GM19240 (cell line): ENCODE data around the gene TMEM53.
"Not testable (repeated sequence)": the region's sequence is repeated elsewhere in the genome, so short reads cannot be mapped to it uniquely, and the experiment has no call there.

Experiments
- DNase-seq: peaks from one replicate; pipeline ENCODE4 v3.0.0; 2011; ENCODE audit warnings: low spot score; ENCODE audit not compliant: insufficient read length

The TMEM53 gene

DNA sequence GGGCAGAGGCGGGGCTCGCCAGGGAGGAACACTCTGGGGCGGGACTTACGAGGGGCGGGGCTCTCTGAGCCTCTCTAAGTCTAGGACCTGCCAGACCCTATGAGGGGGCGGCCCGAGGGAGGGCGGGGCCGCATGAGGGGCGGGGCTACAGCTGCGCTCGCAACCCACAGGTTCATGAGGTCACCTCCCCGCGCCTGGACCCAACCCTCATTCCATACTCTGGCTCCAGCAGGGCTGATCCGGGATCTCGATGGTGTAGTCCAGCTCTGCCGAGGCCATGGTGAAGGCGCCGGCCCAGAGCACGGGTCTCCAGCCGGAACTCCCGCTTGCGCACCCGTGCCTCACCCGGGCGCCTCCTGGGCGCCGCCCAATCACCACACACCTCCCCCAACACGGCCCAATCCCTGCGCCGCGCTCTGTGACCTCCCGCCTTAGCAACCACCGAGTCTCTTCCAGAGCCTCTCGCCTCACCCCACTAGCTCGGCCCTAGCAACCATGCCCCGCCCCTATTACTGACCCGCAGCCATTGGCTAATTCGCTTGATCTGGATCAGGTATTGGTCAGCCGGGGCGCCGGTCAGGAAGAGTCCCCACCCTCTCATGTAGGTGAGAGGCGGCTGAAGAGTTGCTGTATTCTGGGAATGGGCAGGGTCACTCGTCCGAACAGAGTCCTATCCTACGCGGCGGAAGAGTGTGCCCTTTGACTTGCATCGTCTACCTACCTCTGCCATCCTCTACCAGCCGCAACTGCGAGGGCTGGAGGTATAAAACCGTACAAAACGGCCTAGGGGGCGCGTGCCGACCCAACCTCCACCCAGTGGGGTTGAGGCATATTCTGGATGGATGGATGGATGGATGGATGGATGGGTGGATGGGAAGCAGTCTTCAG, at the start of gene TMEM53, which contains the start of gene ARMH1:
Gene TMEM53 (minus strand): TSS at position 369 of the 888 bp plus-strand sequence. CDS start 90 bp downstream, at position 279.
Gene ARMH1 (plus strand): TSS at position 602 of the 888 bp plus-strand sequence. CDS start 14,984 bp downstream, outside the sequence.
- peak; percentile 92 for DNase-seq

GRCh38 chr1:44723496-44724295, 49.4 kb upstream of the TMEM53 start:
- peak; percentile 57 for DNase-seq

- DNase-seq: no peak
Observed at GRCh38 chr1:44723064-44723463, 48.8 kb upstream of the TMEM53 start.

- peak; percentile 91 for DNase-seq
Observed at GRCh38 chr1:44721485-44722361, 47.4 kb upstream of the TMEM53 start.

GRCh38 chr1:44720281-44720680, 46.0 kb upstream of the TMEM53 start:
- no peak for DNase-seq

GRCh38 chr1:44719318-44719717, 45.0 kb upstream of the TMEM53 start:
- DNase-seq: no peak

- no peak for DNase-seq
Observed at GRCh38 chr1:44718091-44718490, 43.8 kb upstream of the TMEM53 start.

DNA sequence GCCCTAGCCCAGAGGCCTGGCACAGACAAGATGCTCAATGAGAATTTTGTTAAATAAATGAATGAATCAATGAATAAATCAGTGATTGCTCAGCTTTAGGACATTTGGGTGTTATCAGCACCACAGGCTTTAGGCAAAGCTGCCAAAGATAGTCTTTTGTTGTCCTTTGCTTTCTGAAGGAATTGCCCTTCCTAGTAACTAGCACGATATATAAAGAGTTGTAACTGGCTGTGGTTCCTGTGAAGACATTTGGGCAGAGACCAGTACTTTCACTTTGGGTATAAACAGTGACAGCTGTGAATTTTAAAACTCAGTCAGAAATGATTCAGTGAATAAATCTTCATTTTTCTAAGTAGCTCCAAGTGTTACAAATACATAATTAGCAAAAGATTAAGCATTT, 43.4 kb upstream of the TMEM53 start:
- no peak for DNase-seq

- no peak for DNase-seq
Observed at GRCh38 chr1:44717156-44717555, 42.9 kb upstream of the TMEM53 start.

GRCh38 chr1:44714944-44715571, 40.8 kb upstream of the TMEM53 start:
- peak; percentile 45 for DNase-seq

DNA sequence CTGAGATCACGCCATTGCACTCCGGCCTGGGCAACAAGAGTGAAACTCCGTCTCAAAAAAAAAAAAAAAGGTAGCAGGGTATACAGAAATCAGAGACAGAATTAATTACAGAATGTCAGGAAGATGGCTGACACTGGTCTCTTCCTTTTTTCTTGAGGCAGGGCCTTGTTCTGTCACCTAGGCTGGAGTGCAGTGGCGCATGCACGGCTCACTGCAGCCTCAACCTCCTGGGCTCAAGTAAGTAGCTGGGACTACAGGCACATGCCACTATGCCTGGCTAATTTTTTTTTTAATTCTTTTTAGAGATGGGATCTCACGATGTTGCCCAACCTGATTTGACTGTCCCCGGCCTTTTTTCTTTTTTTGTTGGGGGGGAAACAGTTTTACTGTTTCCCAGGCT, 40.3 kb upstream of the TMEM53 start:
- DNase-seq: no peak

DNA sequence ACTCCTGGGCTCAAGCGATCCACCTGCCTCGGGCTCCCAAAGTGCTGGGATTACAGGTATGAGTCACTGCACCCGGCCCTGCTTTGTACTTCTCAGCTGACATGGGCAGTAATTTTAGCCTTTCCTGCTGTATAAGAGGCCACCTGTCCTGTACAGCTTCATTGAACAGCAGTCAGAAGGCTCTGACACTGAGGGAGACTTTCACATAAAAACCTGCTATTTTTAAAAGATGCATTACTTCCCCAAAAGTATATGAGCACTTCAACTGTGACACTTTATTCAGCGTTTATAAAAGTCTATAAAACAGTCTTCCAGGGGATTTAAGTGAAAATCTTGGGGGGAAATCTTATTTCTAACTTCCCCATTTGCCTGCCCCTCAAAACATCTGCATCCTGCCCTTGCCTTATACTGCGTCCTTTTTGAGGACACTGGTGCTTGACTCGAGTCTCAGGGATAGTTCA, 39.1 kb upstream of the TMEM53 start:
- no peak for DNase-seq

DNA sequence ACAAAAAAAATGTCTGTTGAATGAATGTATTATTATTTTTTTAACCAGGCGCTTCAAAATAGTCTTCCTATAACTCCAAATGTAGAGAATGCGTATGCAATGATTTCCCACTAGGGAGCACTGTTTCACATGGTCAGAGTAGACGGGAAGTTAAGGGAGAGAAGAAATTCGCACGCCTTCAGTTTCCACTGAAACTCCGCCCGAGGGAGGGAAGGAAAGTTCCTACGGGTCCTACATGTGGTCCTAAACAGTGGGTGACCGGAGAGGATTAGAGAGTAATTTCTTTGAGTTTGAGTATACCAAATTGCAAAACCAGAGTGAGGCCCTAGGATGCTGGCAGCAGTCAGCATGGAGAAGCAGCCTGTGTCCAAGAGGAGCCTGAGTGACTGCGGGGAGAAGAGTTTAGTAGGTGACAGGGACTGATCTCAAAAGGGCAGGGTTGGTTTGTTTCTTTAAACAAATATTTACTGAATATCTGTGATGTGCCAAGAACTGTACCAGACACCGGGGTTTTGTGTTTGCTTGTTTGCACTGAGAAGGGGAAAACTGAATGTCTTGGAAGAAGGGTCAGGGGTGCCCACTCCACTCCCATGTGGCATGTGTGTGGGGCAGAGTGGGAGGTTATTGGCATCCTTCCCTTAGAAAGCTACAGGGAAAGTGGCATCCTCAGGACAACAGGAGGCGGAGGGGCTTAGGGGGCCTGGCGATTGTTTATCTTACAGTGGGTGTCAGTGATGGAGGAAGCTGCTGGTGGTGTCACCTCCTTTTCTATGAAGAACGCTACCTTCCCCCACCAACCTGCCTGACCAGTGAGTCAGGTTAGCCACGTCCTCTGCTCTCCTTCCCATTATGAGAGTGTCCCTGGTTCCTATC, 33.9 kb upstream of the TMEM53 start:
- no peak for DNase-seq

DNA sequence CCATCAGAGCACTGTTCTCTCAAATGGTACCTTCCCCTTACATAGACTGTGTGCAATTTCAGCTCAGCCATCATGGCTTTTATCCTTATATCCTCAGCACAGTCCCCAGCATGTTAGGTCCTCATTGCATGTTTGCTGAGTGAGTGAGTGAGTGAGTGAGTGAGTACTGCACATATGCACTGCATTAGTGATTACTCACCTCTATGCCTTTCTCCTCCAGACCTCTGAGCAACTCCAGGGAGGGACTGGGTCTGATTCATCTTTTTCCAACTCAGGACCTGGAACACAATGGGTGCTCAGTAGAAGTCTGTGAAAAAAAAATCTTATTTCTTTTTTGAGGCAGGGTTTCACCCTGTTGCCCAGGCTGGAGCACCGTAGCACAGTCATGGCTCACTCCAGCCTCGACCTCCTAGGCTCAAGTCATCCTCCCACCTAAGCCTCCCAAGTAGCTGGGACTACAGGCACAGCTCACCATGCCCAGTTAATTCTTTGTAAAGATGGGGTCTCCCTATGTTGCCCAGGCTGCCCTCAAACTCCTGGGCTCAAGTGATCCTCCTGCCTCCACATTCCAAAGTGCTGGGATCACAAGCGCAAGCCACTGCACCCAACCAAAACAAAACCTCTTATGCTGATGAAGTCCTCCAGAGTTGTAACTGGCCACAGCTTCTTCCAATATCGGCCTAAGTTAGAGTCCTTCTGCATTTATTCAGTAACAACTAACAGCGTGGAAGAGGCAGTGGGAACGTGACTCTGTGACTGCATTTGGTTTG, 33.0 kb upstream of the TMEM53 start:
- no peak for DNase-seq

- DNase-seq: no peak
Observed at GRCh38 chr1:44705938-44706337, 31.7 kb upstream of the TMEM53 start.

DNA sequence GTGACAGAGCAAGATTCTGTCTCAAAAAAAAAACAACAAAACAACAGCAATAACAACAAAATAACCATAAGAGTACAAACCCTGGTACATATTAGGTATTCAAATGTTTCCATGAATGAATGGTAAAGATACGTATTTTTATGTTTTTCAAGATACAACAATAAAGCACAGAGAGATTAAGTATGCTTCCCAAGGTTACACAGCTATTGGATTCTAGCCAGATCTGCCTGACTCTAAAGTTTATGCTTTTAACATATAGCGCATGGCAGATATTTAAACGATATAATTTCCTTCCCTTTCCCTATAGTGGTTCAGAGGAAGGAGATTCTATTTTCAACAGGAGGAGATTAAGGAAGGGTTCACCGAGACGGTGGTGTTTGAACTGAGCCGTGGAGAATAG, 31.2 kb upstream of the TMEM53 start:
- no peak for DNase-seq

DNA sequence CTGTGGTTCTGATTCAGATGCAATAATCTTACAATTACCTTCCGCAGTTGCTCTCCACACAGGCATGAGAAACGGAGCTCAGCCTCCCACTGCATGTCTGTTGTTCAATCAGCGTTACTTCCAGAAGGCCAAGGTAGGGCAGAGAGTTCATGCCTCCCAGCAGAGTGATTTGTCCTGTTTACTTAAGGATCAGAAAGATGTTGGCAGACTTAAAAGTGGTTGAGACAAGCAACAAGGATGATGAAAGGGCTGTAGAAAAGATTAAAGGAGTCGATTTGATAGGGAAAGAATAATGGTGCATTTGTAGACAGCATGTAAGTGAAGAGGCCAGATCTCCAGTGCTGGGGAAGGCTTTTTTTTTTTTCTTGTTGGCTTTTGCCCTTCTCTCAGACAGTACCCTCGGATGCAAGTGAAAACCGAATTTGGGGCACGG, 26.9 kb upstream of the TMEM53 start:
- no peak for DNase-seq

- no peak for DNase-seq
Observed at GRCh38 chr1:44700573-44700972, 26.3 kb upstream of the TMEM53 start.

- DNase-seq: not testable (repeated sequence)
Observed at GRCh38 chr1:44699375-44699774, 25.1 kb upstream of the TMEM53 start.
